Measurements from ENCODE around the gene KIF3A. TPM values are rescaled to one million over a fixed set of nuclear protein-coding genes. Genes with fewer than 3 reads are reported as not detected.
A peak's percentile ranks its signal among the peaks of the same experiment; 100 is the strongest.

KIF3A gene
- polyA plus RNA-seq, 1 of the 3 experiments (the other 2 are of a cell fraction), result 5.1 TPM

- 98% methylated on average over 5 of the region's 5 CpGs for WGBS (ENCODE audit: low lambda C conversion rate)
- DNase-seq, result no peak
- TF ChIP-seq IRF3 (IDR thresholded peaks at IDR 0.05; ENCODE audit: low read depth, low read length) (no peak), GATA2 (CRISPR knock-in tag; IDR thresholded peaks at IDR 0.05) (no peak)
These were observed 18.6 kb downstream of the KIF3A start for GRCh38 chr5:132718544-132719312.

GRCh38 chr5:132714456-132715307 is 22.7 kb downstream of the KIF3A start:
- DNase-seq, result no peak
- no peaks in the 10 kb centered on the region for H3K27me3 ChIP-seq (ENCODE audit: insufficient read depth)
- no peak overlapping the region for H3K9ac ChIP-seq
- H3F3A ChIP-seq (replicated peaks; ENCODE audit: insufficient read depth), result peaks cover 10% of the 10 kb centered on the region
- ChIA-PET CTCF (interaction anchor here (0.6 to 2.3 kb wide), 16 partner anchors 9 to 188 kb away, joined by 3 to 20 read pairs (median 3); partner anchors contain the start of gene IL4), POLR2A (no interaction called here)
- no peaks in the 10 kb centered on the region for H3K9me2 ChIP-seq
- no peak for TF ChIP-seq YY1 (IDR thresholded peaks at IDR 0.05; ENCODE audit: low read depth)
- TF ChIP-seq IRF3 (IDR thresholded peaks at IDR 0.05; ENCODE audit: low read depth, low read length), result no peak
- TF ChIP-seq FOXM1 (IDR thresholded peaks at IDR 0.05; ENCODE audit: low read depth), result no peak
- no peak for TF ChIP-seq RFX5 (IDR thresholded peaks at IDR 0.05; ENCODE audit: low read length)
- TF ChIP-seq, protein P1, sequence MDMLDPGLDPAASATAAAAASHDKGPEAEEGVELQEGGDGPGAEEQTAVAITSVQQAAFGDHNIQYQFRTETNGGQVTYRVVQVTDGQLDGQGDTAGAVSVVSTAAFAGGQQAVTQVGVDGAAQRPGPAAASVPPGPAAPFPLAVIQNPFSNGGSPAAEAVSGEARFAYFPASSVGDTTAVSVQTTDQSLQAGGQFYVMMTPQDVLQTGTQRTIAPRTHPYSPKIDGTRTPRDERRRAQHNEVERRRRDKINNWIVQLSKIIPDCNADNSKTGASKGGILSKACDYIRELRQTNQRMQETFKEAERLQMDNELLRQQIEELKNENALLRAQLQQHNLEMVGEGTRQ (IDR thresholded peaks at IDR 0.05; ENCODE audit: borderline replicate concordance, low read depth, low read length), result no peak
- TF ChIP-seq, protein P2, sequence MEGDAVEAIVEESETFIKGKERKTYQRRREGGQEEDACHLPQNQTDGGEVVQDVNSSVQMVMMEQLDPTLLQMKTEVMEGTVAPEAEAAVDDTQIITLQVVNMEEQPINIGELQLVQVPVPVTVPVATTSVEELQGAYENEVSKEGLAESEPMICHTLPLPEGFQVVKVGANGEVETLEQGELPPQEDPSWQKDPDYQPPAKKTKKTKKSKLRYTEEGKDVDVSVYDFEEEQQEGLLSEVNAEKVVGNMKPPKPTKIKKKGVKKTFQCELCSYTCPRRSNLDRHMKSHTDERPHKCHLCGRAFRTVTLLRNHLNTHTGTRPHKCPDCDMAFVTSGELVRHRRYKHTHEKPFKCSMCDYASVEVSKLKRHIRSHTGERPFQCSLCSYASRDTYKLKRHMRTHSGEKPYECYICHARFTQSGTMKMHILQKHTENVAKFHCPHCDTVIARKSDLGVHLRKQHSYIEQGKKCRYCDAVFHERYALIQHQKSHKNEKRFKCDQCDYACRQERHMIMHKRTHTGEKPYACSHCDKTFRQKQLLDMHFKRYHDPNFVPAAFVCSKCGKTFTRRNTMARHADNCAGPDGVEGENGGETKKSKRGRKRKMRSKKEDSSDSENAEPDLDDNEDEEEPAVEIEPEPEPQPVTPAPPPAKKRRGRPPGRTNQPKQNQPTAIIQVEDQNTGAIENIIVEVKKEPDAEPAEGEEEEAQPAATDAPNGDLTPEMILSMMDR (IDR thresholded peaks at IDR 0.05), result peak; percentile 69
- TF ChIP-seq NRF1 (IDR thresholded peaks at IDR 0.05; ENCODE audit: low read depth, low read length), result no peak
- no peak for TF ChIP-seq RCOR1 (IDR thresholded peaks at IDR 0.05; ENCODE audit: low read length)
- TF ChIP-seq RAD21 (IDR thresholded peaks at IDR 0.05; ENCODE audit: low read length), result peak; percentile 40
- no peak for TF ChIP-seq NFIC (IDR thresholded peaks at IDR 0.05; ENCODE audit: borderline replicate concordance)
- no peak for TF ChIP-seq RXRA (IDR thresholded peaks at IDR 0.05; ENCODE audit: borderline replicate concordance, low read depth)
- TF ChIP-seq SMC3 (IDR thresholded peaks at IDR 0.05; ENCODE audit: low read depth, low read length), result peak; percentile 12; the same call in 1 of the 2 replicates
- no peak for TF ChIP-seq SIN3A (IDR thresholded peaks at IDR 0.05; ENCODE audit: borderline replicate concordance, low read depth, low read length)
- no peak for TF ChIP-seq TAF1 (IDR thresholded peaks at IDR 0.05; ENCODE audit: borderline replicate concordance, low read depth, low read length)
- 83% methylated on average over 11 of the region's 11 CpGs for WGBS (ENCODE audit: low lambda C conversion rate)
- H3K4me1 ChIP-seq (ENCODE audit: control insufficient read depth in 1 of 2, insufficient read depth in 2 of 2, low read depth in 1 of 2, low read length in 1 of 2), result no peaks in the 10 kb centered on the region
- no peaks in the 10 kb centered on the region for H3K79me2 ChIP-seq (ENCODE audit: insufficient read depth)
- peaks cover 21 to 32% of the 10 kb centered on the region in 2 experiments for H3K36me3 ChIP-seq (replicated peaks in 1 of 2; ENCODE audit: control insufficient read depth in 1 of 2, insufficient read depth in 2 of 2, low read length in 1 of 2)
- no peaks in the 10 kb centered on the region for H3K9me3 ChIP-seq
- no peaks in the 10 kb centered on the region for H4K20me1 ChIP-seq (ENCODE audit: insufficient read depth)
- H2AFZ ChIP-seq (ENCODE audit: low read depth), result no peak overlapping the region
- H3K4me3 ChIP-seq (ENCODE audit: low read depth in 2 of 2, low read length in 1 of 2), result no peak overlapping the region
- H3K27ac ChIP-seq (ENCODE audit: low read depth in 2 of 2, low read length in 1 of 2), result no peak overlapping the region
- H3K4me2 ChIP-seq, result no peak overlapping the region

More at GRCh38 chr5:132718544-132719312, 18.6 kb downstream of the KIF3A start:
- Histone ChIP-seq H3K9ac (no peak overlapping the region), H3K9me2 (no peaks in the 10 kb centered on the region), H3F3A (replicated peaks; ENCODE audit: insufficient read depth) (peaks cover 7% of the 10 kb centered on the region), H3K9me3 (no peaks in the 10 kb centered on the region), H4K20me1 (ENCODE audit: insufficient read depth) (no peaks in the 10 kb centered on the region), H3K79me2 (ENCODE audit: insufficient read depth) (no peaks in the 10 kb centered on the region; the same call in 1 of the 2 replicates), H3K4me3 (ENCODE audit: low read depth in 2 of 2, low read length in 1 of 2) (no peak overlapping the region), H3K27ac (ENCODE audit: low read depth in 2 of 2, low read length in 1 of 2) (no peak overlapping the region), H2AFZ (ENCODE audit: low read depth) (no peak overlapping the region), H3K4me2 (no peak overlapping the region), H3K36me3 (replicated peaks in 1 of 2; ENCODE audit: control insufficient read depth in 1 of 2, insufficient read depth in 2 of 2, low read length in 1 of 2) (peaks cover 30 to 39% of the 10 kb centered on the region in 2 experiments), H3K27me3 (ENCODE audit: insufficient read depth) (no peaks in the 10 kb centered on the region), H3K4me1 (ENCODE audit: control insufficient read depth in 1 of 2, insufficient read depth in 2 of 2, low read depth in 1 of 2, low read length in 1 of 2) (no peaks in the 10 kb centered on the region)
- ChIA-PET POLR2A (interaction anchor here (1.3 kb wide), 1 partner anchor 19 kb away, joined by 4 read pairs; the partner anchor contains the start of gene KIF3A), CTCF (interaction anchor here (0.6 to 2.3 kb wide), 6 partner anchors 45 to 333 kb away, joined by 3 to 6 read pairs (median 3); partner anchors contain the start of gene IL4)

All from SK-N-SH (cell line).